HUES6 (cell line): ENCODE data around the gene ARHGDIG.
"Not testable (repeated sequence)": the region's sequence is repeated elsewhere in the genome, so short reads cannot be mapped to it uniquely, and the experiment has no call there.

ENCODE experiments used
- H3K27ac ChIP-seq: 2 replicates; pipeline ENCODE4 v1.7.0; 2013; ENCODE audit warnings: low read depth, mild to moderate bottlenecking, low read length, inconsistent platforms
- H3K27me3 ChIP-seq: 2 replicates; pipeline ENCODE4 v1.6.1; 2013; ENCODE audit warnings: low read length; ENCODE audit not compliant: control insufficient read depth, insufficient read depth
- H3K36me3 ChIP-seq: 2 replicates; pipeline ENCODE4 v1.6.1; 2013; ENCODE audit warnings: low read length; ENCODE audit not compliant: control insufficient read depth, insufficient read depth
- H3K4me1 ChIP-seq: 2 replicates; pipeline ENCODE4 v1.6.1; 2013; ENCODE audit warnings: low read length; ENCODE audit not compliant: control insufficient read depth, insufficient read depth
- H3K4me3 ChIP-seq: 2 replicates; pipeline ENCODE4 v1.5.1; 2013; ENCODE audit warnings: low read depth, low read length
- H3K9ac ChIP-seq: one replicate; pipeline ENCODE4 v1.6.1; 2013; ENCODE audit warnings: mild to moderate bottlenecking, low read length
- H3K9me3 ChIP-seq: 2 replicates; pipeline ENCODE4 v1.6.1; 2013; ENCODE audit warnings: low read depth, low read length; ENCODE audit not compliant: control insufficient read depth, insufficient read depth

Gene ARHGDIG

GRCh38 chr16:252366-253337 lies 27.7 kb upstream of the ARHGDIG start:
- Histone ChIP-seq H3K36me3 (peaks cover 39% of the 10 kb centered on the region), H3K4me1 (no peaks in the 10 kb centered on the region; the same call in 1 of the 2 replicates), H3K27me3 (no peaks in the 10 kb centered on the region), H3K4me3 (no peak overlapping the region), H3K9me3 (no peaks in the 10 kb centered on the region), H3K27ac (no peak overlapping the region), H3K9ac (no peak overlapping the region)

GRCh38 chr16:253833-254232 lies 26.6 kb upstream of the ARHGDIG start:
- Histone ChIP-seq H3K27me3 (no peaks in the 10 kb centered on the region), H3K4me1 (no peaks in the 10 kb centered on the region; the same call in 1 of the 2 replicates), H3K9me3 (no peaks in the 10 kb centered on the region), H3K27ac (no peak overlapping the region), H3K9ac (no peak overlapping the region), H3K4me3 (no peak overlapping the region), H3K36me3 (peaks cover 39% of the 10 kb centered on the region)

GRCh38 chr16:254461-254860 lies 25.9 kb upstream of the ARHGDIG start:
- H3K36me3 ChIP-seq, result peaks cover 44% of the 10 kb centered on the region
- H3K4me1 ChIP-seq, result no peaks in the 10 kb centered on the region; the same call in 1 of the 2 replicates
- no peaks in the 10 kb centered on the region for H3K9me3 ChIP-seq
- H3K27ac ChIP-seq, result no peak overlapping the region
- no peak overlapping the region for H3K9ac ChIP-seq
- H3K27me3 ChIP-seq, result no peaks in the 10 kb centered on the region
- H3K4me3 ChIP-seq, result no peak overlapping the region

GRCh38 chr16:255183-255582 lies 25.2 kb upstream of the ARHGDIG start:
- Histone ChIP-seq H3K27ac (no peak overlapping the region), H3K9me3 (no peaks in the 10 kb centered on the region), H3K27me3 (no peaks in the 10 kb centered on the region), H3K36me3 (peaks cover 50% of the 10 kb centered on the region), H3K4me3 (no peak overlapping the region), H3K9ac (no peak overlapping the region), H3K4me1 (no peaks in the 10 kb centered on the region; the same call in 1 of the 2 replicates)

GRCh38 chr16:258091-258490 lies 22.3 kb upstream of the ARHGDIG start:
- H3K4me1 ChIP-seq, H3K27me3 ChIP-seq, H3K27ac ChIP-seq, H3K9me3 ChIP-seq, H3K4me3 ChIP-seq, H3K9ac ChIP-seq: not testable (repeated sequence)
- peaks cover 60% of the 10 kb centered on the region for H3K36me3 ChIP-seq

GRCh38 chr16:259226-259625 lies 21.2 kb upstream of the ARHGDIG start:
- Histone ChIP-seq H3K4me3 (no peak overlapping the region), H3K27ac (no peak overlapping the region), H3K9ac (no peak overlapping the region), H3K9me3 (no peaks in the 10 kb centered on the region), H3K36me3 (peaks cover 64% of the 10 kb centered on the region), H3K4me1 (no peaks in the 10 kb centered on the region), H3K27me3 (no peaks in the 10 kb centered on the region)

GRCh38 chr16:259814-260253 lies 20.6 kb upstream of the ARHGDIG start:
- Histone ChIP-seq H3K4me3 (no peak overlapping the region), H3K27ac (no peak overlapping the region), H3K36me3 (peaks cover 65% of the 10 kb centered on the region), H3K27me3 (no peaks in the 10 kb centered on the region), H3K9ac (no peak overlapping the region), H3K4me1 (no peaks in the 10 kb centered on the region), H3K9me3 (no peaks in the 10 kb centered on the region)

- no peaks in the 10 kb centered on the region for H3K9me3 ChIP-seq
- no peak overlapping the region for H3K9ac ChIP-seq
- H3K36me3 ChIP-seq, result peaks cover 67% of the 10 kb centered on the region
- no peak overlapping the region for H3K27ac ChIP-seq
- no peaks in the 10 kb centered on the region for H3K27me3 ChIP-seq
- H3K4me3 ChIP-seq, result no peak overlapping the region
- no peaks in the 10 kb centered on the region for H3K4me1 ChIP-seq
Observed at GRCh38 chr16:260326-260725, 20.1 kb upstream of the ARHGDIG start.

GRCh38 chr16:261031-261691 lies 19.2 kb upstream of the ARHGDIG start:
- no peaks in the 10 kb centered on the region for H3K4me1 ChIP-seq
- no peak overlapping the region for H3K27ac ChIP-seq
- no peaks in the 10 kb centered on the region for H3K9me3 ChIP-seq
- peaks cover 61% of the 10 kb centered on the region for H3K36me3 ChIP-seq
- H3K9ac ChIP-seq, result no peak overlapping the region
- no peaks in the 10 kb centered on the region for H3K27me3 ChIP-seq
- no peak overlapping the region for H3K4me3 ChIP-seq

- Histone ChIP-seq H3K4me1 (no peaks in the 10 kb centered on the region), H3K27ac (no peak overlapping the region), H3K36me3 (peaks cover 57% of the 10 kb centered on the region), H3K4me3 (no peak overlapping the region), H3K9ac (no peak overlapping the region), H3K9me3 (no peaks in the 10 kb centered on the region), H3K27me3 (no peaks in the 10 kb centered on the region)
Observed at GRCh38 chr16:262121-262745, 18.2 kb upstream of the ARHGDIG start.
